Testis (tissue), 3 donors: ENCODE data around the gene PACSIN1. TPM values are rescaled to one million over a fixed set of nuclear protein-coding genes. Genes with fewer than 3 reads are reported as not detected.

ENCODE experiments used
- DNase-seq: peaks from one replicate; pipeline ENCODE4 v3.0.0-alpha.2; 2019
- H3K27ac ChIP-seq, 2 donors: fragments of 200-600 bp; sonication (generic); one replicate each; pipeline ENCODE4 v1.5.1; 2019
- H3K27me3 ChIP-seq: fragments of 200-600 bp; sonication (generic); one replicate; pipeline ENCODE4 v1.5.1; 2019
- H3K36me3 ChIP-seq: fragments of 200-600 bp; sonication (generic); one replicate; pipeline ENCODE4 v1.5.1; 2017; ENCODE audit warnings: low read depth; ENCODE audit errors: missing control alignments
- H3K4me1 ChIP-seq: fragments of 200-600 bp; sonication (generic); one replicate; pipeline ENCODE4 v1.5.1; 2019
- H3K4me3 ChIP-seq, 2 donors: fragments of 200-600 bp; sonication (generic); one replicate each; pipeline ENCODE4 v1.5.1; 2017 to 2019
- H3K9me3 ChIP-seq: fragments of 200-600 bp; sonication (generic); one replicate; pipeline ENCODE4 v1.5.1; 2017
- POLR2A ChIP-seq: fragments of 450-650 bp; IDR thresholded peaks from one replicate; pipeline ENCODE4 v1.6.1; 2017; ENCODE audit warnings: antibody characterized with exemption, mild to moderate bottlenecking, moderate library complexity
- WGBS, 2 donors: methylation state at CpG; one replicate each; pipeline ENCODE4 v1.1.5; 2018; 5-methylcytosine and 5-hydroxymethylcytosine counted together
- intact Hi-C: fragments of 100-400 bp; cut with DNase I; formaldehyde crosslinking; loops from one replicate; pipeline ENCODE4 v1.15.1; 2023; ENCODE audit warnings: low total_unique reads
- polyA plus RNA-seq: library from polyadenylated mRNA; stranded (reverse); fragments of 350-450 nt; fragmentation: Illumina TruSeq; extraction: RNeasy Lipid Tissue Mini Kit (QIAGEN cat#74804); gene quantifications from one replicate; pipeline ENCODE4 v1.2.3, GENCODE V29; 2014; ENCODE audit warnings: low read depth, low replicate concordance; ENCODE audit not compliant: insufficient read depth
- total RNA-seq, 2 donors: library from RNA; depleted of rRNA; stranded (reverse); fragments of >200 nt; gene quantifications; one replicate each; pipeline ENCODE4 v1.2.3, GENCODE V29; 2016
- TF ChIP-seq, protein P1 (sequence below), 3 experiments: fragments of 450-650 bp in 2 of 3; fragments of 200-600 bp in 1 of 3; sonication (generic) in 1 of 3; IDR thresholded peaks; one replicate each; pipeline ENCODE4 v1.5.1; 2016 to 2019; ENCODE audit warnings: antibody characterized with exemption in 3 of 3, mild to moderate bottlenecking in 2 of 3, moderate library complexity in 1 of 3

PACSIN1 gene
- total and polyA plus RNA-seq, 3 donors from 2014 or later: 2.1 to 3.1 (median 2.5) TPM

DNA sequence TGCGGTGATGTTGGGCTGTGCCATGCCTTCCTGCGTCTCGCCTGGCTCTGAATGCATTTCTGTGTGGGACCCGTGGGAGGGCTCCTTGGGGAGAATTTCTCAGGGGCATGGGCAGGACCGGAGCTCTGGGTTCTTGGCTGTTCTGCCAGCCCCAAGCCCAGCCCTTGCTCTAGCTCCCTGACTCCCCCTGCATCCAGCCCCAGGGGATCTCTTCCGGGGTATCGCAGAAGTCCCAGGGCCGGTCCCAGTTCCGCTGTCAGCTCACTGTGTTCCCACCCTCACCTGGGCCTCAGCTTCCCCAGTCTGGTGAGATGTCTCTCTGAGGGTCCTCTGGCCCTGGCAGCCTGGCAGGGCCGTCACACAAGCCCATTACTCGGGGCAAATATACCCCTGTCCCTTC is 69.8 kb downstream of the PACSIN1 start:
- Histone ChIP-seq H3K36me3 (no peaks in the 10 kb centered on the region), H3K4me3 (no peak overlapping the region), H3K9me3 (no peaks in the 10 kb centered on the region), H3K27ac (no peak overlapping the region), H3K27me3 (no peaks in the 10 kb centered on the region), H3K4me1 (no peaks in the 10 kb centered on the region)
- WGBS, 2 donors: 75 to 86% methylated on average over 11 of the region's 11 CpGs
- DNase-seq: no peak
- TF ChIP-seq, protein P1, sequence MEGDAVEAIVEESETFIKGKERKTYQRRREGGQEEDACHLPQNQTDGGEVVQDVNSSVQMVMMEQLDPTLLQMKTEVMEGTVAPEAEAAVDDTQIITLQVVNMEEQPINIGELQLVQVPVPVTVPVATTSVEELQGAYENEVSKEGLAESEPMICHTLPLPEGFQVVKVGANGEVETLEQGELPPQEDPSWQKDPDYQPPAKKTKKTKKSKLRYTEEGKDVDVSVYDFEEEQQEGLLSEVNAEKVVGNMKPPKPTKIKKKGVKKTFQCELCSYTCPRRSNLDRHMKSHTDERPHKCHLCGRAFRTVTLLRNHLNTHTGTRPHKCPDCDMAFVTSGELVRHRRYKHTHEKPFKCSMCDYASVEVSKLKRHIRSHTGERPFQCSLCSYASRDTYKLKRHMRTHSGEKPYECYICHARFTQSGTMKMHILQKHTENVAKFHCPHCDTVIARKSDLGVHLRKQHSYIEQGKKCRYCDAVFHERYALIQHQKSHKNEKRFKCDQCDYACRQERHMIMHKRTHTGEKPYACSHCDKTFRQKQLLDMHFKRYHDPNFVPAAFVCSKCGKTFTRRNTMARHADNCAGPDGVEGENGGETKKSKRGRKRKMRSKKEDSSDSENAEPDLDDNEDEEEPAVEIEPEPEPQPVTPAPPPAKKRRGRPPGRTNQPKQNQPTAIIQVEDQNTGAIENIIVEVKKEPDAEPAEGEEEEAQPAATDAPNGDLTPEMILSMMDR (IDR thresholded peaks at IDR 0.05): no peak
- TF ChIP-seq POLR2A: no peak
- intact Hi-C loops: loop anchor here (10.0 kb wide), 1 partner anchor 79 kb away; no protein-coding TSS in a partner anchor

DNA sequence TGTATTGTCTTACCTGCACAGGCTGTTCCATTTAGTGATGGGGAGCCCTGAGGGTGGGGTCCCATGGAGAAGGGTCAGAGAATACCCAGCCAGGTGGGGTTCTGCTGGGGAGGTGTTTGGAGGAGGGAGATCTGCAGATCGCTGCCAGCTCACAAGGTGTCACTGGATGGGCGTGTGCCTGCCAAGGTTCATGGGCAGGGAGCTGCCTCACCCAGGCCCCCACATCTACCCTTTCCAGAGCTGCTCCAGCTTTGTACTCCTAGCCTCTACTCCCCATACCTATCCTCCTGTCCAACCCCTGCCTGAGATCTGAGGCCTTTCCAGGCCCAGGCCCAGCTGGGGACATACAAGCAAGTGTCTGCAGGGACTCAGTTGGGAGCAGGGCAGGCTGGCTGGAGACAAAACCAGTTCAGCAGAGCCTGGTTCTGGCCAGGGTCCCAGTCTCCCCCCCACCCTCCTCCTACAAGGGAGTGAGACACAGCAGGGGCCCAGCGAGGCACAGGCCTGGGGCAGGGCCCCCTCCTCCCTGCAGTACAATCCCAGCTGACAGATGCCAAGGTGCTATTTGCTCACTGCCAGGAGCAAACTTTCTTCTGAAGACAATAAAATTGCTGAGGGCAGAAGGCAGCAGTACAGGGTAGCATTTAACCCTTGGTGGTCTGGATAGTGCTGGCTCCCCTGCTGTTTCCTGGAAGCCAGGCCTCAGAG is 70.5 kb downstream of the PACSIN1 start:
- DNase-seq: no peak
- no peak overlapping the region for H3K27ac ChIP-seq
- TF ChIP-seq POLR2A: no peak
- TF ChIP-seq, protein P1 (IDR thresholded peaks at IDR 0.05): no peak
- intact Hi-C loops: loop anchor here (10.0 kb wide), 1 partner anchor 78 kb away; no protein-coding TSS in a partner anchor
- no peak overlapping the region for H3K4me3 ChIP-seq
- H3K9me3 ChIP-seq: no peaks in the 10 kb centered on the region
- H3K27me3 ChIP-seq: no peaks in the 10 kb centered on the region
- WGBS, 2 donors: 85 to 94% methylated on average over 2 to 3 of the region's 3 CpGs
- no peaks in the 10 kb centered on the region for H3K36me3 ChIP-seq
- H3K4me1 ChIP-seq: no peaks in the 10 kb centered on the region

DNA sequence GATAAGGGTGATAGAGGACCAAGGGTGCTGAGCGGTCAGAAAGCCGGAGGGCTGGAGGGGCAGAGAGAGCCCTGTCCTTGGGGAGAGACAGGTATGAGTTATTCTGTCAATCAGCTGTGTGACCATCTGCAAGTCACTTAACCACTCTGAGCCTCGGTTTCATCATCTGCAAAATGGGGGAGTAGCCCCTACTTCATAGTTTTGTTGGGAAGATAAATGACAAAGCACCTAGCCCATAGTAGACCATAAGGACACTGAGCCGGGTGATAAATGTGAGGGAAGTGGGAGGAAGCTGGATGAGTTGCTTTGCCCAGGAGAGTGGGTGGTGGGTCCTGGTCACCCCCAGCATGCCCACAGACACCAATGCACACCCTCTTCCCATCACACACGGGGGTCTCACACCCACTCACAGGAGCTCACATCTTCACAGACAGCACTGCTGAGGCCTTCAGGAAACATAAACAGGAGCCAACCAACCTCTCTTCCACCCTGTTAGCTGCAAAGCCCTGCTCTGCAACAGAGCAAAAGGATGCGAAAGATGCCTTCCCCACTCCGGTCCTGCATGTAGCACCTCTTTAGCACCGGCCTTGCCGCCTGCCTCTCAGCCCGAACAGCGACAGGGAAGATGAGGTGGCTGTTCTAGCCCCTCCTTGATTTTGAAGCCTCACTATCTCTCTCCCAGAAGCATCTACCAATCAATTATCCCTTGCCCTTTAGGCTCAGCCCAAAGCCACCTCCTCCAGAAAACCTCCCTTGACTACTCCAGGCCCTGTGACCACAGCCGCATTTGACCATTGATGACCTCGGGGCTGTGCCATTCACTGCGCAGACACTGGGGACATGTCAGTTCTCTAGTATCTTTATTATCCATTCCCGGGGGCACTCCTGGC is 71.3 kb downstream of the PACSIN1 start:
- Histone ChIP-seq H3K36me3 (no peaks in the 10 kb centered on the region), H3K27ac (no peak overlapping the region), H3K27me3 (no peaks in the 10 kb centered on the region), H3K4me3 (no peak overlapping the region), H3K9me3 (no peaks in the 10 kb centered on the region), H3K4me1 (no peaks in the 10 kb centered on the region)
- intact Hi-C loops: loop anchor here (10.0 kb wide), 1 partner anchor 78 kb away; no protein-coding TSS in a partner anchor
- TF ChIP-seq POLR2A: no peak
- TF ChIP-seq, protein P1 (IDR thresholded peaks at IDR 0.05): no peak
- WGBS, 2 donors: 90 to 93% methylated on average over 12 to 15 of the region's 15 CpGs
- no peak for DNase-seq

DNA sequence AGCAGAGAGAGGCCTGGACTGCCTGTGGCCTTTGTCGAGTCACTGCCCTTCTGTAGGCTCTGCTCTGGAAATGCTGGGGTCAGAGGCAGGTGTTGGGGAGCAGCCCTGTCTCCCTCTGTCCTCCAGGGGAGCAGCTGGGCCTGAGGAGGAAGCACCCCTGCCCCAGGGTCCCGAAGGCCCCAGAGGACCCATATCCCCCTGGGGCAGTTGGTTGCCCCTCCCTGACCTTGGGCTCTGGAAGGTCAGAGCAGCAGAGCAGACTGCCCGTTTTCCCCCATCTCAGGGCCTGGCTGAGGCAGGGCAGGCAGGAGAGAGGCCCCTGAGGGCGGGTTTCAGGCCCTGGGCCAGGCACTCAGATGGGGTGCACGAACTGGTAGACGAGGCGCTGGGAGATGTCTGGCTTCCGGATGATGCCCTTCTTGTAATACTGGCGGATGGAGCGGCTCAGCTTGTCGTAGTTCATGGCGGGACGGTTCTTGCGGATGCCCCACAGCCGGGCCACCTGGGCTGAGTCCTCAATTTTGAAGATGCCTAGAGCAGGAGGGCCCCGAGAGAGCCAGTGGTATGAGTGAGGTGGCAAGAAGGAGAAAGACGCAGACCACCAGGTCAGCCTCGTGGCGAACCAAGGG is 72.2 kb downstream of the PACSIN1 start:
- WGBS, 2 donors: 93 to 96% methylated on average over 4 to 19 of the region's 19 CpGs
- H3K27me3 ChIP-seq: no peaks in the 10 kb centered on the region
- no peaks in the 10 kb centered on the region for H3K36me3 ChIP-seq
- no peaks in the 10 kb centered on the region for H3K4me1 ChIP-seq
- DNase-seq: no peak
- no peak overlapping the region for H3K27ac ChIP-seq
- H3K4me3 ChIP-seq: no peak overlapping the region
- no peaks in the 10 kb centered on the region for H3K9me3 ChIP-seq
- intact Hi-C loops: loop anchor here (10.0 kb wide), 1 partner anchor 77 kb away; no protein-coding TSS in a partner anchor
- no peak for TF ChIP-seq POLR2A
- TF ChIP-seq, protein P1 (IDR thresholded peaks at IDR 0.05): no peak
